ENCODE data around the gene KRT20. TPM values are rescaled to one million over a fixed set of nuclear protein-coding genes. Genes with fewer than 3 reads are reported as not detected.

The KRT20 gene
- total and polyA plus RNA-seq, 4 donors, result not detected

DNA sequence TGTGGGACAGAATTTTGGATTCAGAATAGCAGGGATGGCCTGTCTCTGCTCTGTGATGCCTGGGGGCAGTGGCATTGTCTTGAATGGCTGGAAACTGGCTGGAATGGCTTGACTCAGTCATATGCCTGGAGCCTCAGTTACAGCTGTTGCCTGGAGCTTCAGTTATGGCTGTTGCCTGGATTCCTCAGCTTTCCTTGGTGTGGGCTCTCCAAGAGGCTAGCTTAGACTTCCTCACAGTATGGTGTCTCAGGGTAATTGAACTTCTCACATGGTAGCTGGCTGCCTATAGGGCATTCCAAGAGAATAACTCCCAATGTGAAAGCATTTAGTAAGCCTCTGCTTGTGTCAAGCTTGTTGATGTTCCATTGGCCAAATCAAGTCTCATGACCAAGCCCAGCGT, 31.3 kb upstream of the KRT20 start:
- no peak overlapping the region for H3K9ac ChIP-seq (ENCODE audit: low read depth in 1 of 2, low read length in 2 of 2)
- TF ChIP-seq, protein P1, sequence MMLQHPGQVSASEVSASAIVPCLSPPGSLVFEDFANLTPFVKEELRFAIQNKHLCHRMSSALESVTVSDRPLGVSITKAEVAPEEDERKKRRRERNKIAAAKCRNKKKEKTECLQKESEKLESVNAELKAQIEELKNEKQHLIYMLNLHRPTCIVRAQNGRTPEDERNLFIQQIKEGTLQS (IDR thresholded peaks at IDR 0.05), result no peak
- no peak for TF ChIP-seq EGR1 (IDR thresholded peaks at IDR 0.05; ENCODE audit: low read depth in 2 of 2)
- no peak overlapping the region for H3K4me3 ChIP-seq (ENCODE audit: low read depth in 1 of 3, low read length in 3 of 3)
- peaks cover 0 to 4% (median 0%) of the 10 kb centered on the region in 4 donors for H3K27me3 ChIP-seq (ENCODE audit: control insufficient read depth in 4 of 4, insufficient read depth in 4 of 4, low read length in 3 of 4)
- no peaks in the 10 kb centered on the region for H3K9me3 ChIP-seq (ENCODE audit: control insufficient read depth in 4 of 4, low read length in 3 of 4)
- WGBS, result 7% methylated on average over 1 of the region's 1 CpG
- no peak overlapping the region for H3K27ac ChIP-seq (ENCODE audit: low read depth in 1 of 2, low read length in 2 of 2)
- H3K4me1 ChIP-seq (ENCODE audit: control insufficient read depth in 4 of 4, insufficient read depth in 4 of 4, low read length in 3 of 4), result no peaks in the 10 kb centered on the region
- DNase-seq (ENCODE audit: low spot score), result no peak
- no peaks in the 10 kb centered on the region for H3K36me3 ChIP-seq (ENCODE audit: control insufficient read depth in 4 of 4, insufficient read depth in 3 of 4, low read depth in 1 of 4, low read length in 3 of 4)

DNA sequence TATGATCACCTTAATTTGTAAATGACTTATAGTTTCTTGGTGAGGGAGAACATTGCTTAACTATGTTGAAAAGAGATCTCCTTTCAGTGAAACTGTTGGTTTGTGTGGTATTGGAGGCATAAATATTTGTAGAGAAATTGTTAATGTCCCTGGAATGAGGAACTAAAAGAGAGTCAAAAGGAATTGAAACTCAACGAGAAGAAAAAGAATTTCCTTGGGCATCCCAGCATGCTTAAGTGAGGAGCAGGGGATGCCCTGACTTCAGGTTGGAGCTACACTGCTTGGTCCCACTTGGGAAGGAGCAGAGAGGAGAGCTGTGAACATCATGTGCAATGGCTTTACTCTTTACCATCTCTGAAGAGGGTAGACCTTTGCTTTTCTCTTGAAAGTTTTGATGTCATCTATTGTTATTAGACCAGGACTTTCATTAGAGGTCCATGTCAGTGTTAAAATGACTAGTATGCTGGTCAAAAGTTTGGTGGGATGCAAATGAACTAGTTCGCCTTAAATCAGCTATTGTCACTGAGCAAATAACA, 30.7 kb upstream of the KRT20 start:
- H3K9me3 ChIP-seq (ENCODE audit: control insufficient read depth in 4 of 4, low read length in 3 of 4), result no peaks in the 10 kb centered on the region
- no peak overlapping the region for H3K27ac ChIP-seq (ENCODE audit: low read depth in 1 of 2, low read length in 2 of 2)
- no peak for TF ChIP-seq SP1 (IDR thresholded peaks at IDR 0.05)
- TF ChIP-seq FOXA2 (IDR thresholded peaks at IDR 0.05), result no peak
- no peak for TF ChIP-seq JUND (IDR thresholded peaks at IDR 0.05)
- TF ChIP-seq, protein P2, sequence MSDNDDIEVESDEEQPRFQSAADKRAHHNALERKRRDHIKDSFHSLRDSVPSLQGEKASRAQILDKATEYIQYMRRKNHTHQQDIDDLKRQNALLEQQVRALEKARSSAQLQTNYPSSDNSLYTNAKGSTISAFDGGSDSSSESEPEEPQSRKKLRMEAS (IDR thresholded peaks at IDR 0.05), result no peak
- TF ChIP-seq, protein P1 (IDR thresholded peaks at IDR 0.05), result no peak
- TF ChIP-seq, protein P3, sequence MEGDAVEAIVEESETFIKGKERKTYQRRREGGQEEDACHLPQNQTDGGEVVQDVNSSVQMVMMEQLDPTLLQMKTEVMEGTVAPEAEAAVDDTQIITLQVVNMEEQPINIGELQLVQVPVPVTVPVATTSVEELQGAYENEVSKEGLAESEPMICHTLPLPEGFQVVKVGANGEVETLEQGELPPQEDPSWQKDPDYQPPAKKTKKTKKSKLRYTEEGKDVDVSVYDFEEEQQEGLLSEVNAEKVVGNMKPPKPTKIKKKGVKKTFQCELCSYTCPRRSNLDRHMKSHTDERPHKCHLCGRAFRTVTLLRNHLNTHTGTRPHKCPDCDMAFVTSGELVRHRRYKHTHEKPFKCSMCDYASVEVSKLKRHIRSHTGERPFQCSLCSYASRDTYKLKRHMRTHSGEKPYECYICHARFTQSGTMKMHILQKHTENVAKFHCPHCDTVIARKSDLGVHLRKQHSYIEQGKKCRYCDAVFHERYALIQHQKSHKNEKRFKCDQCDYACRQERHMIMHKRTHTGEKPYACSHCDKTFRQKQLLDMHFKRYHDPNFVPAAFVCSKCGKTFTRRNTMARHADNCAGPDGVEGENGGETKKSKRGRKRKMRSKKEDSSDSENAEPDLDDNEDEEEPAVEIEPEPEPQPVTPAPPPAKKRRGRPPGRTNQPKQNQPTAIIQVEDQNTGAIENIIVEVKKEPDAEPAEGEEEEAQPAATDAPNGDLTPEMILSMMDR (IDR thresholded peaks at IDR 0.05; ENCODE audit: low read depth, low read length, missing input control), result no peak
- no peak for TF ChIP-seq TAF1 (conservative IDR thresholded peaks at IDR 0.05)
- no peak for TF ChIP-seq FOXA1 (IDR thresholded peaks at IDR 0.05)
- TF ChIP-seq HNF4A (conservative IDR thresholded peaks at IDR 0.05), result no peak
- TF ChIP-seq RXRA (IDR thresholded peaks at IDR 0.05), result no peak
- no peak for TF ChIP-seq HNF4G (IDR thresholded peaks at IDR 0.05)
- no peak for TF ChIP-seq YY1 (IDR thresholded peaks at IDR 0.05)
- TF ChIP-seq GABPA (IDR thresholded peaks at IDR 0.05 in 1 of 2, conservative IDR thresholded peaks at IDR 0.05 in 1 of 2), result no peak
- TF ChIP-seq, protein P4, sequence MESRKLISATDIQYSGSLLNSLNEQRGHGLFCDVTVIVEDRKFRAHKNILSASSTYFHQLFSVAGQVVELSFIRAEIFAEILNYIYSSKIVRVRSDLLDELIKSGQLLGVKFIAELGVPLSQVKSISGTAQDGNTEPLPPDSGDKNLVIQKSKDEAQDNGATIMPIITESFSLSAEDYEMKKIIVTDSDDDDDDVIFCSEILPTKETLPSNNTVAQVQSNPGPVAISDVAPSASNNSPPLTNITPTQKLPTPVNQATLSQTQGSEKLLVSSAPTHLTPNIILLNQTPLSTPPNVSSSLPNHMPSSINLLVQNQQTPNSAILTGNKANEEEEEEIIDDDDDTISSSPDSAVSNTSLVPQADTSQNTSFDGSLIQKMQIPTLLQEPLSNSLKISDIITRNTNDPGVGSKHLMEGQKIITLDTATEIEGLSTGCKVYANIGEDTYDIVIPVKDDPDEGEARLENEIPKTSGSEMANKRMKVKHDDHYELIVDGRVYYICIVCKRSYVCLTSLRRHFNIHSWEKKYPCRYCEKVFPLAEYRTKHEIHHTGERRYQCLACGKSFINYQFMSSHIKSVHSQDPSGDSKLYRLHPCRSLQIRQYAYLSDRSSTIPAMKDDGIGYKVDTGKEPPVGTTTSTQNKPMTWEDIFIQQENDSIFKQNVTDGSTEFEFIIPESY (IDR thresholded peaks at IDR 0.05), result no peak
- no peak for TF ChIP-seq RAD21 (IDR thresholded peaks at IDR 0.05)
- no peak for TF ChIP-seq EGR1 (IDR thresholded peaks at IDR 0.05; ENCODE audit: low read depth in 2 of 2)
- TF ChIP-seq, protein P5, sequence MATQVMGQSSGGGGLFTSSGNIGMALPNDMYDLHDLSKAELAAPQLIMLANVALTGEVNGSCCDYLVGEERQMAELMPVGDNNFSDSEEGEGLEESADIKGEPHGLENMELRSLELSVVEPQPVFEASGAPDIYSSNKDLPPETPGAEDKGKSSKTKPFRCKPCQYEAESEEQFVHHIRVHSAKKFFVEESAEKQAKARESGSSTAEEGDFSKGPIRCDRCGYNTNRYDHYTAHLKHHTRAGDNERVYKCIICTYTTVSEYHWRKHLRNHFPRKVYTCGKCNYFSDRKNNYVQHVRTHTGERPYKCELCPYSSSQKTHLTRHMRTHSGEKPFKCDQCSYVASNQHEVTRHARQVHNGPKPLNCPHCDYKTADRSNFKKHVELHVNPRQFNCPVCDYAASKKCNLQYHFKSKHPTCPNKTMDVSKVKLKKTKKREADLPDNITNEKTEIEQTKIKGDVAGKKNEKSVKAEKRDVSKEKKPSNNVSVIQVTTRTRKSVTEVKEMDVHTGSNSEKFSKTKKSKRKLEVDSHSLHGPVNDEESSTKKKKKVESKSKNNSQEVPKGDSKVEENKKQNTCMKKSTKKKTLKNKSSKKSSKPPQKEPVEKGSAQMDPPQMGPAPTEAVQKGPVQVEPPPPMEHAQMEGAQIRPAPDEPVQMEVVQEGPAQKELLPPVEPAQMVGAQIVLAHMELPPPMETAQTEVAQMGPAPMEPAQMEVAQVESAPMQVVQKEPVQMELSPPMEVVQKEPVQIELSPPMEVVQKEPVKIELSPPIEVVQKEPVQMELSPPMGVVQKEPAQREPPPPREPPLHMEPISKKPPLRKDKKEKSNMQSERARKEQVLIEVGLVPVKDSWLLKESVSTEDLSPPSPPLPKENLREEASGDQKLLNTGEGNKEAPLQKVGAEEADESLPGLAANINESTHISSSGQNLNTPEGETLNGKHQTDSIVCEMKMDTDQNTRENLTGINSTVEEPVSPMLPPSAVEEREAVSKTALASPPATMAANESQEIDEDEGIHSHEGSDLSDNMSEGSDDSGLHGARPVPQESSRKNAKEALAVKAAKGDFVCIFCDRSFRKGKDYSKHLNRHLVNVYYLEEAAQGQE (IDR thresholded peaks at IDR 0.05), result no peak
- no peak for TF ChIP-seq NR2F2 (IDR thresholded peaks at IDR 0.05)
- no peak overlapping the region for H3K9ac ChIP-seq (ENCODE audit: low read depth in 1 of 2, low read length in 2 of 2)
- H3K27me3 ChIP-seq (ENCODE audit: control insufficient read depth in 4 of 4, insufficient read depth in 4 of 4, low read length in 3 of 4), result peaks cover 0 to 4% (median 0%) of the 10 kb centered on the region in 4 donors
- no peaks in the 10 kb centered on the region for H3K36me3 ChIP-seq (ENCODE audit: control insufficient read depth in 4 of 4, insufficient read depth in 3 of 4, low read depth in 1 of 4, low read length in 3 of 4)
- WGBS, result 75% methylated on average over 2 of the region's 2 CpGs
- H3K4me1 ChIP-seq (ENCODE audit: control insufficient read depth in 4 of 4, insufficient read depth in 4 of 4, low read length in 3 of 4), result no peaks in the 10 kb centered on the region
- no peak for DNase-seq (ENCODE audit: low spot score)
- H3K4me3 ChIP-seq (ENCODE audit: low read depth in 1 of 3, low read length in 3 of 3), result no peak overlapping the region
